ENCODE data around the gene MTR.

The MTR gene

DNA sequence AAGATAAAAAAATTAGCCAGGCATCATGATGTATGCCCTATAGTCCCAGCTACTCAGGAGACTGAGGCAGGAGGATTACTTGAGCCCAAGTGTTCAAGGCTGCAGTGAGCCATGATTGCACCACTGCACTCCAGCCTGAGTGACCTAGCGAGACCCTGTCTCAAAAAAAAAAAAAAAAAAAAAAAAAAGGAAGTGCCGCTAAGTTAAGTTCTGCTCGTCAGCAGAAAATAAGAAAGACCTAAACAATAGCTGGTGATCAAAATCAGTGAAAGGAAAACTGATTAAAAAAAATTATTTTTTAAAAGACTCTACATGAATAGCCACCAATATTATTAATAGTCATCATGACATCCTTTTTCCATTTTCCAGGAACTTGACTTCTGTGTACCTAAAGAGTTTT is 44.2 kb upstream of the MTR start:
- Histone ChIP-seq H4K20me1 (ENCODE audit: insufficient read depth) (no peaks in the 10 kb centered on the region), H3K4me1 (ENCODE audit: low read depth, poor library complexity, severe bottlenecking) (no peaks in the 10 kb centered on the region), H3K27ac (no peak overlapping the region), H3K4me3 (IDR thresholded peaks at IDR 0.05; ENCODE audit: insufficient read depth, low read depth, low read length) (no peak overlapping the region), H2AFZ (ENCODE audit: low read depth) (no peak overlapping the region), H3K27me3 (ENCODE audit: insufficient read depth, low read depth) (no peaks in the 10 kb centered on the region), H3K36me3 (ENCODE audit: insufficient read depth) (no peaks in the 10 kb centered on the region), H3K79me2 (ENCODE audit: insufficient read depth, low read depth) (no peaks in the 10 kb centered on the region), H3K9ac (no peak overlapping the region), H3K4me2 (no peak overlapping the region)
- TF ChIP-seq, protein P1, sequence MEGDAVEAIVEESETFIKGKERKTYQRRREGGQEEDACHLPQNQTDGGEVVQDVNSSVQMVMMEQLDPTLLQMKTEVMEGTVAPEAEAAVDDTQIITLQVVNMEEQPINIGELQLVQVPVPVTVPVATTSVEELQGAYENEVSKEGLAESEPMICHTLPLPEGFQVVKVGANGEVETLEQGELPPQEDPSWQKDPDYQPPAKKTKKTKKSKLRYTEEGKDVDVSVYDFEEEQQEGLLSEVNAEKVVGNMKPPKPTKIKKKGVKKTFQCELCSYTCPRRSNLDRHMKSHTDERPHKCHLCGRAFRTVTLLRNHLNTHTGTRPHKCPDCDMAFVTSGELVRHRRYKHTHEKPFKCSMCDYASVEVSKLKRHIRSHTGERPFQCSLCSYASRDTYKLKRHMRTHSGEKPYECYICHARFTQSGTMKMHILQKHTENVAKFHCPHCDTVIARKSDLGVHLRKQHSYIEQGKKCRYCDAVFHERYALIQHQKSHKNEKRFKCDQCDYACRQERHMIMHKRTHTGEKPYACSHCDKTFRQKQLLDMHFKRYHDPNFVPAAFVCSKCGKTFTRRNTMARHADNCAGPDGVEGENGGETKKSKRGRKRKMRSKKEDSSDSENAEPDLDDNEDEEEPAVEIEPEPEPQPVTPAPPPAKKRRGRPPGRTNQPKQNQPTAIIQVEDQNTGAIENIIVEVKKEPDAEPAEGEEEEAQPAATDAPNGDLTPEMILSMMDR (conservative IDR thresholded peaks at IDR 0.05; ENCODE audit: low read depth, low read length): no peak

DNA sequence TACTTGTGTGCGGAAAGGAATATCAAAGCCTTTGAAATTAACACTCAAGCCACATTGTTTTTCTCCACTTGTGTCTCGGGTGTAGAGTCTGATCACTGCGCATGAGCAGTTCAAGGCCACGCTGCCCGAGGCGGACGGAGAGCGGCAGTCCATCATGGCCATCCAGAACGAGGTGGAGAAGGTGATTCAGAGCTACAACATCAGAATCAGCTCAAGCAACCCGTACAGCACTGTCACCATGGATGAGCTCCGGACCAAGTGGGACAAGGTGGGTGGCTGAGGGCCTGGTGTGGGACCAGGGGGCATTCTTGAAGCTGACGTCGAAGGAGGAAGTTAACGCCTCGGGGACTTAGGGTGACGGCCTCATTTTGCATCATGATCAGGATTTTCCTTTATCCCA is 43.7 kb upstream of the MTR start:
- TF ChIP-seq, protein P1 (conservative IDR thresholded peaks at IDR 0.05; ENCODE audit: low read depth, low read length): no peak
- Histone ChIP-seq H4K20me1 (ENCODE audit: insufficient read depth) (no peaks in the 10 kb centered on the region), H3K79me2 (ENCODE audit: insufficient read depth, low read depth) (no peaks in the 10 kb centered on the region), H2AFZ (ENCODE audit: low read depth) (no peak overlapping the region), H3K4me3 (IDR thresholded peaks at IDR 0.05; ENCODE audit: insufficient read depth, low read depth, low read length) (no peak overlapping the region), H3K27me3 (ENCODE audit: insufficient read depth, low read depth) (no peaks in the 10 kb centered on the region), H3K27ac (no peak overlapping the region), H3K4me1 (ENCODE audit: low read depth, poor library complexity, severe bottlenecking) (no peaks in the 10 kb centered on the region), H3K36me3 (ENCODE audit: insufficient read depth) (no peaks in the 10 kb centered on the region), H3K9ac (no peak overlapping the region), H3K4me2 (no peak overlapping the region)

DNA sequence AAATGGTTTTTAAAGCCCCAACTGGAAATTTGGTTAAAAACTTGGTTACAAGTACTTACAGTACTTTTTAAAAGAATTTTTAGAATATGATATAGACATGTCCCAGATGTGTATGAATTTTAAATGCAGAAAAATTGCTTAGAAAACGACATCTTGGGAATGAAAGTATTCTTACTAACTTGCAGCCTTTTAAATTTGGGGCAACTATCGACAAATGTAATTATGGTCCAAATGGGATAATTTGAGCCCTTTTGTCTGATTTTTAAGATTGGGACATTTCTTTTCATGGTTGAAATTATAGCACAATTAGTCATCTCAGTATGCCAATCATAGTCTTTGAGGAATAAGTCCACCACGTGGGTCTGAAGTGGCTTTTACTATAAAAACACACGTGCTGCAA is 43.2 kb upstream of the MTR start:
- Histone ChIP-seq H3K4me3 (IDR thresholded peaks at IDR 0.05; ENCODE audit: insufficient read depth, low read depth, low read length) (no peak overlapping the region), H3K27ac (no peak overlapping the region), H3K79me2 (ENCODE audit: insufficient read depth, low read depth) (no peaks in the 10 kb centered on the region), H2AFZ (ENCODE audit: low read depth) (no peak overlapping the region), H3K4me1 (ENCODE audit: low read depth, poor library complexity, severe bottlenecking) (no peaks in the 10 kb centered on the region), H3K4me2 (no peak overlapping the region), H3K9ac (no peak overlapping the region), H4K20me1 (ENCODE audit: insufficient read depth) (no peaks in the 10 kb centered on the region), H3K36me3 (ENCODE audit: insufficient read depth) (no peaks in the 10 kb centered on the region), H3K27me3 (ENCODE audit: insufficient read depth, low read depth) (no peaks in the 10 kb centered on the region)
- TF ChIP-seq, protein P1 (conservative IDR thresholded peaks at IDR 0.05; ENCODE audit: low read depth, low read length): no peak

DNA sequence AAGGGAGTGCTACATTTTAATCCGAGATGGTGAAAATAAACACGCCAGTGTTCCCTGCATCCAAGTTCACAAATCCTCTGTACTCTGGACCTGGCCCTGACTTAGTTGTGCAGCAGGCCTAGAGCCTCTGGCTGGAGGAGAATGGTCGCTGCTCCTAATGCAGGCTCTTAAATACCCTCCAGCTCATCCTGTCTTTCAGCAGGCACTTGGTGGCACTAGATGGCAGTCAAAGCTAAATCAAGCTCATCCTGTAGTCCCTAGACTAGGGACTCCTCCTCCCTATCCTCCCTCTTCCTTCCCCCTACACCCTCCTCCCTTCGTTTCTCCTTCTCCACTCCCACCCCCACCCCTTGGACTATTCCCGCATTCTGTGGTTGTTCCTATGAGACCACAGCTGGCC is 41.6 kb upstream of the MTR start:
- no peak overlapping the region for H2AFZ ChIP-seq (ENCODE audit: low read depth)
- H4K20me1 ChIP-seq (ENCODE audit: insufficient read depth): no peaks in the 10 kb centered on the region
- H3K27me3 ChIP-seq (ENCODE audit: insufficient read depth, low read depth): no peaks in the 10 kb centered on the region
- no peaks in the 10 kb centered on the region for H3K36me3 ChIP-seq (ENCODE audit: insufficient read depth)
- no peaks in the 10 kb centered on the region for H3K79me2 ChIP-seq (ENCODE audit: insufficient read depth, low read depth)
- H3K9ac ChIP-seq: no peak overlapping the region
- H3K27ac ChIP-seq: no peak overlapping the region
- TF ChIP-seq, protein P1 (conservative IDR thresholded peaks at IDR 0.05; ENCODE audit: low read depth, low read length): no peak
- H3K4me1 ChIP-seq (ENCODE audit: low read depth, poor library complexity, severe bottlenecking): no peaks in the 10 kb centered on the region
- no peak overlapping the region for H3K4me2 ChIP-seq
- no peak overlapping the region for H3K4me3 ChIP-seq (IDR thresholded peaks at IDR 0.05; ENCODE audit: insufficient read depth, low read depth, low read length)

DNA sequence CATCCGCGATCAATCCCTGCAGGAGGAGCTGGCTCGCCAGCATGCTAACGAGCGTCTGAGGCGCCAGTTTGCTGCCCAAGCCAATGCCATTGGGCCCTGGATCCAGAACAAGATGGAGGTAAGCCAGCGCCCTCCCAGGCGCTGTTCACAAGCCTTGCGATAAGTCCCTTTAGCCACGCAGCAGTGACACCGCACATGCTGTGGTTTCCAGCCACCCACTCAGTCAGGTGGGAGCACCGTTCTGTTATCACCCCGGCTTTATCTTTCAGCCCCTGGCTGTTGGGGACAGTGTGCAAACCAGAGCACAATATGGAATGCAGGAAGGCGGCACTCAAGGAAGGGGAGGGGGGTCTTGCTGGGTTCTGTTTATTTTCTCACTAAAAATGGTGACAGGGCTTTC is 41.1 kb upstream of the MTR start:
- Histone ChIP-seq H3K4me2 (no peak overlapping the region), H3K4me1 (ENCODE audit: low read depth, poor library complexity, severe bottlenecking) (no peaks in the 10 kb centered on the region), H3K79me2 (ENCODE audit: insufficient read depth, low read depth) (no peaks in the 10 kb centered on the region), H2AFZ (ENCODE audit: low read depth) (no peak overlapping the region), H3K27ac (no peak overlapping the region), H3K9ac (no peak overlapping the region), H3K36me3 (ENCODE audit: insufficient read depth) (no peaks in the 10 kb centered on the region), H3K27me3 (ENCODE audit: insufficient read depth, low read depth) (no peaks in the 10 kb centered on the region), H3K4me3 (IDR thresholded peaks at IDR 0.05; ENCODE audit: insufficient read depth, low read depth, low read length) (no peak overlapping the region), H4K20me1 (ENCODE audit: insufficient read depth) (no peaks in the 10 kb centered on the region)
- TF ChIP-seq, protein P1 (conservative IDR thresholded peaks at IDR 0.05; ENCODE audit: low read depth, low read length): no peak
